Hepatocyte (in vitro differentiated cells): ENCODE results near the gene NTNG1.

ENCODE experiments used
- EZH2phosphoT487 ChIP-seq: fragments of 200-600 bp; sonication (generic); IDR thresholded peaks from one replicate; pipeline ENCODE4 v1.6.1; 2018; ENCODE audit warnings: antibody characterized with exemption, mild to moderate bottlenecking, low read depth, moderate library complexity; ENCODE audit not compliant: unreplicated experiment, severe bottlenecking
- TF ChIP-seq, protein P1 (sequence below): fragments of 200-600 bp; sonication (generic); IDR thresholded peaks from 2 replicates; pipeline ENCODE4 v1.5.1; 2016; ENCODE audit warnings: antibody characterized with exemption, mild to moderate bottlenecking; ENCODE audit not compliant: poor library complexity

DNA sequence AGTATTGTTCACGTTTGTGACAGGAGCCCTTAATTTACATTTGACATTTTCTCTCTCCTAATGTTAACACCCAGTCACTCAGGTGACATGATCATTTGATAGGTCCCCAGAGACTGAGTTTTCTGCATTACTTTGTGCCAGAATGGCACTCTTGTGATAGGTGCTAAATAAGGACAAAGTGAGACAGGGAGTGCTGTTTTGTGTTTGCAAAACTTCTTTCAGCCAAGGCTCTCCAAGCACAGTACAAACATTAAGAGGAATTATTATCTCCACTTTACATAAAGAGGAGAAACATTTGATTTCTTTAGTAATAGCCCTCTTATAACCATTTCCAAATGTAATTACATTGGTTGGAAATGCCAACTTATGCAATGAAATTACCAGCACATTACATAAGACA is 355.2 kb downstream of the NTNG1 start:
- TF ChIP-seq, protein P1, sequence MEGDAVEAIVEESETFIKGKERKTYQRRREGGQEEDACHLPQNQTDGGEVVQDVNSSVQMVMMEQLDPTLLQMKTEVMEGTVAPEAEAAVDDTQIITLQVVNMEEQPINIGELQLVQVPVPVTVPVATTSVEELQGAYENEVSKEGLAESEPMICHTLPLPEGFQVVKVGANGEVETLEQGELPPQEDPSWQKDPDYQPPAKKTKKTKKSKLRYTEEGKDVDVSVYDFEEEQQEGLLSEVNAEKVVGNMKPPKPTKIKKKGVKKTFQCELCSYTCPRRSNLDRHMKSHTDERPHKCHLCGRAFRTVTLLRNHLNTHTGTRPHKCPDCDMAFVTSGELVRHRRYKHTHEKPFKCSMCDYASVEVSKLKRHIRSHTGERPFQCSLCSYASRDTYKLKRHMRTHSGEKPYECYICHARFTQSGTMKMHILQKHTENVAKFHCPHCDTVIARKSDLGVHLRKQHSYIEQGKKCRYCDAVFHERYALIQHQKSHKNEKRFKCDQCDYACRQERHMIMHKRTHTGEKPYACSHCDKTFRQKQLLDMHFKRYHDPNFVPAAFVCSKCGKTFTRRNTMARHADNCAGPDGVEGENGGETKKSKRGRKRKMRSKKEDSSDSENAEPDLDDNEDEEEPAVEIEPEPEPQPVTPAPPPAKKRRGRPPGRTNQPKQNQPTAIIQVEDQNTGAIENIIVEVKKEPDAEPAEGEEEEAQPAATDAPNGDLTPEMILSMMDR: no peak
- no peak for TF ChIP-seq EZH2phosphoT487
